DND-41 (cell line): ENCODE results near the gene QSOX1.

Experiments used
- EZH2 ChIP-seq: IDR thresholded peaks from 3 replicates; pipeline ENCODE4 v1.6.1; 2012; ENCODE audit warnings: borderline replicate concordance, low read depth, mild to moderate bottlenecking, moderate library complexity, low read length, inconsistent platforms; ENCODE audit not compliant: severe bottlenecking
- TF ChIP-seq, protein P1 (sequence below): IDR thresholded peaks from 2 replicates; pipeline ENCODE4 v1.5.1; 2012; ENCODE audit warnings: borderline replicate concordance, low read length, moderate library complexity, mild to moderate bottlenecking; ENCODE audit not compliant: poor library complexity, severe bottlenecking; ENCODE audit errors: extremely low read depth

DNA sequence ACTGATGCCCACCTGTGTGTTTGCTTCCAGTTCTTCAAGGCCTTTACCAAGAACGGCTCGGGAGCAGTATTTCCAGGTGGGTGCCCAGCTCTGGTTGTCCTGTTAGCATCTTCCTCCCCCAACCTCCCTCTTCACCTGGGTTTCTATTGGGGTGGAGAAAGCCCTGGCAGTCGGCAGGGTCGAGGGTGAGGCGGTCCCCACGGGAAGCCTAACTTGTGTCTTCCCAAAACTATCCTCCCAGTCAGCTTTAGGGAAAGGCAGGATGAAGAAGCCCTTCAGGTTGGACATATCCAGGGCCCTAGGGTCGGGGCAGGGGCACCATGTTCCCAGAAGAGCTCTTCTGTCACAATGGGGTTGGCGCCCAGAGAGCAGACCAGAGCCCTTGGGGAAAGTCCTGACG is 20.6 kb downstream of the QSOX1 start:
- TF ChIP-seq, protein P1, sequence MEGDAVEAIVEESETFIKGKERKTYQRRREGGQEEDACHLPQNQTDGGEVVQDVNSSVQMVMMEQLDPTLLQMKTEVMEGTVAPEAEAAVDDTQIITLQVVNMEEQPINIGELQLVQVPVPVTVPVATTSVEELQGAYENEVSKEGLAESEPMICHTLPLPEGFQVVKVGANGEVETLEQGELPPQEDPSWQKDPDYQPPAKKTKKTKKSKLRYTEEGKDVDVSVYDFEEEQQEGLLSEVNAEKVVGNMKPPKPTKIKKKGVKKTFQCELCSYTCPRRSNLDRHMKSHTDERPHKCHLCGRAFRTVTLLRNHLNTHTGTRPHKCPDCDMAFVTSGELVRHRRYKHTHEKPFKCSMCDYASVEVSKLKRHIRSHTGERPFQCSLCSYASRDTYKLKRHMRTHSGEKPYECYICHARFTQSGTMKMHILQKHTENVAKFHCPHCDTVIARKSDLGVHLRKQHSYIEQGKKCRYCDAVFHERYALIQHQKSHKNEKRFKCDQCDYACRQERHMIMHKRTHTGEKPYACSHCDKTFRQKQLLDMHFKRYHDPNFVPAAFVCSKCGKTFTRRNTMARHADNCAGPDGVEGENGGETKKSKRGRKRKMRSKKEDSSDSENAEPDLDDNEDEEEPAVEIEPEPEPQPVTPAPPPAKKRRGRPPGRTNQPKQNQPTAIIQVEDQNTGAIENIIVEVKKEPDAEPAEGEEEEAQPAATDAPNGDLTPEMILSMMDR = no peak
- no peak for TF ChIP-seq EZH2
